ENCODE measurements around the gene MYL6B. TPM values are rescaled to one million over a fixed set of nuclear protein-coding genes. Genes with fewer than 3 reads are reported as not detected.

The MYL6B gene
- total RNA-seq, 1 donor from 2014 or later = 70.7 TPM

GRCh38 chr12:56121204-56121870 is 31.1 kb upstream of the MYL6B start:
- intact Hi-C loops (cut with micrococcal nuclease) = no loop called here

DNA sequence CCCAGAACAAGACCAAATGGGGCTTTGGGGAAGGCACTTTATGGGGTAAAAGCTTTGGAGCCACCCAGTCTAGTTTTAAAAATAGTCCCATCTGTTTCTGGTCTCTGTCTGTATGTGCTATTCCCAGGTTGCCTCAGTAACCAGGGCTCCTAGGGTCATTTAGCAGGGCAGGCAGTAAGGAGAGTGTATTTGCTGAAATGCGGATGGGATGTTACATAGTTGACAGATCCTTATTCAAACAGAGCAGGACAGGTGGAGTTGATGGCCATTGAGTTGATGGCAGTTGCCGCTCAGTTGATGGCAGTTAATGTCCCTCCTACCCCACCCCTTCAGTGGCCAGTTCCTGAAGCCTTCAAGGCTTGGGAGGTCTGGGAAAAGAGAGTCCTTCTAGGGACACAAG is 29.8 kb upstream of the MYL6B start:
- intact Hi-C loops (cut with micrococcal nuclease) = no loop called here

GRCh38 chr12:56124133-56124532 is 28.3 kb upstream of the MYL6B start:
- intact Hi-C loops (cut with micrococcal nuclease) = no loop called here

- intact Hi-C loops (cut with micrococcal nuclease) = loop anchor here (1.0 to 5.0 kb wide), 5 partner anchors 8 to 321 kb away; partner anchors contain the start of genes CS, SMARCC2, TIMELESS and ZC3H10
Observed at GRCh38 chr12:56126732-56127239, 25.6 kb upstream of the MYL6B start.

DNA sequence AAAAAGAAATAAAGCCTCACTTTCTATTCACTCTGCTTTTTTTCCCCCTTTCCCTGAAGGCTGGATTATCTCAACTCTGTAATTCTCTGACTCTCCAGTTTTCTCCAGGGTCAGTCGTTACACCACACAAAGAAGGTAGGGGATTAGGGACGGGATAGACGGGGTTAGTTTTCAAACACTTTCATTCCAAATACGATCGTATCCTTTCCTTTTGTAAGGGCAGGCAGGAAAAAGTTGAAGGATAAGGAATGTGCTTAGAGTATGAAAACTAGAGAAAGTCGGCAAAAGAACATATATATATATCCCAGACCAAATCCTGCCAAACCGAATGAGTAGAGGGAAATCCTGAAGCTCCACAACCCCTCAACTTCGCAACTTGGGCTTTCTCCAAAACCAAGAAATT is 24.9 kb upstream of the MYL6B start:
- intact Hi-C loops (cut with micrococcal nuclease) = loop anchor here (2.0 to 5.0 kb wide), 2 partner anchors 173 to 320 kb away; partner anchors contain the start of genes CS and TIMELESS

DNA sequence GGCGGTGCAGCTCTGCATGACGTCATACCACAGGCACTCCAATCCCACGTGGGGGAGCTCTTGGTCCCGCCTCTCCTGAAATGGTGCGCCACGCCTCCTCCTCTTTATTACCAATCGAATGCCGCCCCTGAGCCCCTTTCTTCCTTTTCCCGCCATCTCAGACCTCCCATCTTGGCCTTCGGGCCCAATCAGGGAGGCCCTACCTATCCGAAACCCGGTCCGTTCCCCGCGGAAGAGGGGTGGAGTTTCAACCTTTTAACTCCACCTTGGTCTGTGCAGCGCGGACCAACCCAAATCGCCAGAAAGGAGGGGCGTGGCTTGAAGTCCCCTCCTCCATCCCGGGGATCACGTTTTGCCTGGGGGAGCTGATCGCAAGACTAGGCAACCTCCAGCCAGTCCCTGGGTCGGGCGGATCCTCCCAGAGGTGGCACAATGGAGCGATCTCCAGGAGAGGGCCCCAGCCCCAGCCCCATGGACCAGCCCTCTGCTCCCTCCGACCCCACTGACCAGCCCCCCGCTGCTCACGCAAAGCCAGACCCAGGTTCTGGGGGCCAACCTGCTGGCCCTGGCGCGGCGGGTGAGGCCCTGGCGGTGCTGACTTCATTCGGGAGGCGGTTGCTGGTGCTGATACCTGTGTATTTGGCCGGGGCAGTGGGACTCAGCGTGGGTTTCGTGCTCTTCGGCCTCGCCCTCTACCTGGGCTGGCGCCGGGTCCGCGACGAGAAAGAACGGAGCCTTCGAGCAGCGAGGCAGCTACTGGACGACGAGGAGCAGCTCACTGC is 24.3 kb upstream of the MYL6B start, which contains the start of gene ESYT1:
ESYT1 (plus strand) TSS at position 380 of the 782 bp plus-strand sequence; CDS start at position 433, 53 bp downstream.
- intact Hi-C loops (cut with micrococcal nuclease) = loop anchor here (1.0 to 5.0 kb wide), 6 partner anchors 24 to 509 kb away; partner anchors contain the start of genes COQ10A, CS, MYL6B and TIMELESS

DNA sequence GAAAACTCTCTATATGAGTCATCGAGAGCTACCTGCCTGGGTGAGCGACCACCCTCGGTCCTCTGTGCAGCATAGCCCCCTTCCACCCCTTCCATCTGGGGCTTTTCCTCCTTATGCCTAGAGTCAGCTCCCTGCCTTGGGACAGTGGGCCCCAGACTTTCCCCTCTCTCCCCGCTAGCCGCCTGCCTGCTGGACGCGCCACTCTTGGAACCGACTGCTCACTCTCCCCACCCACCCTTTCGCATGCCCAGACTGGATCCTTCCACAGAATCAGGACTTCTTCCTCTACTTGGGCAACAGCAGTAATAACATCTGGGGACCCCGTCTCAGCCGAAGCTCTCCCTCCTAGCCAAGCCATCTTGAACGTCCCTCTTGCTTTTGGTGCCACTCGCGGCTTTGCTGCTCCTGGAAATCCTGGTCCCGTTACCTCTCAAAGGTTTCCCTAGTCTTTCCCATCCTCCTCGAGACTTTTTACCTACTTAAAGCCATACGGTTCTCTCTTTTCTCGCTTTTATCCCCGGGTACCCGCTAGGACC is 23.6 kb upstream of the MYL6B start:
- intact Hi-C loops (cut with micrococcal nuclease) = loop anchor here (1.0 to 5.0 kb wide), 6 partner anchors 10 to 508 kb away; partner anchors contain the start of genes COQ10A, MYL6B and TIMELESS

- intact Hi-C loops (cut with micrococcal nuclease) = loop anchor here (1.0 to 5.0 kb wide), 5 partner anchors 9 to 507 kb away; partner anchors contain the start of genes COQ10A and TIMELESS
Observed at GRCh38 chr12:56129206-56129941, 23.0 kb upstream of the MYL6B start.

DNA sequence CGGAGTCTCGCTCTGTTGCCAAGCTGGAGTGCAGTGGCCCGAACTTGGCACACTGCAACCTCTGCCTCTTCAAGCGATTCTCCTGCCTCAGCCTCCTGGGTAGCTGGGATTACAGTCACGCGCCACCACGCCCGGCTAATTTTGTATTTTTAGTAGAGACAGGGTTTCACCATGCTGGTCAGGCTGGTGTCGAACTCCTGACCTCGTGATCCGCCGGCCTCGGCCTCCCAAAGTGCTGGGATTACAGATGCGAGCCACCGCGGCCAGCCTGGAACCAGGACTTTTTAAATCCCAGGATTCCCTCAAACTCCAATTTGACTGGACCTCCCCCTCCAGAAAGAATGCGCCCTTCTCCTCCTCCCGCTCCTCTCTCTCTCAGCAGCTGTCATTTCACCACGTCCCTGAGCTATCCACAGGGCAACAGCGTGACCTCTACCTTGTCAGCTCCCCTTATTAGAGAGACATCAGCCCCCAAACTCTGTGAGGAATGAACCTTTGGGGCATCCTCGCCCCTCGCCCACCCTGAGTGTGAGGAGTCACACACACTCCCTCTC is 22.4 kb upstream of the MYL6B start:
- intact Hi-C loops (cut with micrococcal nuclease) = loop anchor here (1.0 to 5.0 kb wide), 5 partner anchors 8 to 507 kb away; partner anchors contain the start of genes COQ10A and TIMELESS

DNA sequence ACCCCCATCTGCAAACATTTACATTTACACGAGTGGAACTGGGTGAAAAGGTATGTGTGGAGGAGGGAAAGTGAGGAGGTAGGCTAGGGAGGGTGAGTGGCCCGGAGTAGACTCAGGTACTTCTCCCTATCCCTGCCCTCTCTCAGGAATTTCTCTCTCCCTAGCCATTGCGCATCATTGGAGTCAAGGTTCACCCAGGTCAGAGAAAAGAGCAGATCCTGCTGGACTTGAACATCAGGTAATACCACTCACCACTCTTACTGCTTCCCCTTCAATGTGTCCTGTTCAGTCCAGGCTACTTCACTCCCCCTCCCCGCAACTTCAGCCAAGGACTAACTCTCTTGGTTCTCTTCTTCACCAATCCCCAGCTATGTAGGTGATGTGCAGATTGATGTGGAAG is 21.5 kb upstream of the MYL6B start:
- intact Hi-C loops (cut with micrococcal nuclease) = no loop called here

GRCh38 chr12:56134897-56135296 is 17.5 kb upstream of the MYL6B start:
- intact Hi-C loops (cut with micrococcal nuclease) = no loop called here

GRCh38 chr12:56137853-56138571 is 14.4 kb upstream of the MYL6B start:
- intact Hi-C loops (cut with micrococcal nuclease) = loop anchor here (1.0 kb wide), 1 partner anchor 9 kb away; no protein-coding TSS in a partner anchor

- intact Hi-C loops (cut with micrococcal nuclease) = no loop called here
Observed at GRCh38 chr12:56141946-56142784, 10.2 kb upstream of the MYL6B start.

GRCh38 chr12:56143217-56143616 is 9.2 kb upstream of the MYL6B start:
- intact Hi-C loops (cut with micrococcal nuclease) = no loop called here

DNA sequence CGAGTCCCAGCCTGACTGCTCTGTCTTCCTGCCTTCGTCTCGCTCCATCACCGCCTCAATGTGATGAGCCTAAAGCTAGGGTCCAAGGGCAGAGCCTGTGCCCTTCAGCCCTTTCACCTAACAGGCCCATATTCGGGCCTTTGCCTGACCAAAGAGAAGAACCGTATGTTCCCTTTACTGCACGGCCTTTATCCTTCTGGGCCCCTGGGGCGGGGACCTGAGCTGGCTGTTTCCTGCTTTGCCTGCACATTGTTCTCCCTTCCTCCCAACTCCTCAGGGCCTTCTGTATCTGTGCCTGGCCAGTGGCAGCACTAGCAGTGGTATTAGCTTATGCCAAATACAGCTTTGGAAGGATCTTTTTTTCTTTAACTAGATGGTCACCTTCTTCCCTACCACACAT is 8.5 kb upstream of the MYL6B start:
- intact Hi-C loops (cut with micrococcal nuclease) = no loop called here

GRCh38 chr12:56145217-56145616 is 7.2 kb upstream of the MYL6B start:
- intact Hi-C loops (cut with micrococcal nuclease) = no loop called here

DNA sequence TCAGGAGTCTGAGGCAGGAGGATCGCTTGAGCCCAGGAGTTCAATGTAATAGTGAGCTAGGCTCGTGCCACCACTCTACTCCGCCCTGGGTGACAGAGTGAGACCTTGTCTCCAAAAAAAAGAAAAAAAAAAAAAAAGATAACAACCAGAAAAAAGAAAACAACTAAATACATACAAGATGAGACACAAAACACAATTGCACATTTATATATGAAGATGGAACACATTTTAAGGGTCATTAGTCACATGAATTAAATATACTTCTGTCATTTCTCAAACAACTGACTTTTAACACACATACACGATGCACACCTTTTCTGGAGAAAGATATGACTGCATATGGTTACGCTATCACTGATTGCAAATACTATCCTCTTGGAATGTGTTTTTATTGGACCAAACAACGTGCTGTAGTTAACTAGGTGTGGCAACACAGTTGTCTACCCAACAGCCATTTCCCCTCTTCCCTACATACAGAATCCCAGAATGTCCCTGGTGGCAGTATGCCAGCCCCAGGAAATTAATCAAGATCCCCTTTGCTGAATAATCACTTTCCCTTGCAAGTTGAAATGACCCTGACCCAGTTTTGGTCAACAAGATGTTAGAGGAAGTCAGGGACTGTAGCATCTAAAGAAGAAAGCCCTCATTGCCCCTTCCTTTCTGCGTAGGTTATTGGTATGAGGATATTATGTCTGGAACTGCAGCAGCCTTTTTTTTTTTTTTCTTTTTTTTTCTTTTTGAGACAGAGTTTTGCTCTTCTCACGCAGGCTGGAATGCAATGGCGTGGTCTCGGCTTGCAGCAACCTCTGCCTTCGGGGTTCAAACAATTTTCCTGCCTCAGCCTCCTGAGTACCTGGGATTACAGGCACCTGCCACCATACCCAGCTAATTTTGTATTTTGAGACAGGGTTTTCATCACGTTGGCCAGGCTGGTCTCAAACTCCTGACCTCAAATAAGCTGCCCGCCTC is 5.6 kb upstream of the MYL6B start:
- intact Hi-C loops (cut with micrococcal nuclease) = no loop called here

- intact Hi-C loops (cut with micrococcal nuclease) = loop anchor here (5.0 kb wide), 1 partner anchor 223 kb away; the partner anchor contains the start of gene PYM1
Observed at GRCh38 chr12:56150563-56150962, 1.8 kb upstream of the MYL6B start.
